H1 (cell line): ENCODE results near the gene LARP4B. TPM values are rescaled to one million over a fixed set of nuclear protein-coding genes. Genes with fewer than 3 reads are reported as not detected.

ENCODE experiments used
- BACH1 ChIP-seq: IDR thresholded peaks from 2 replicates; pipeline ENCODE4 v1.6.1; 2012; ENCODE audit warnings: low read length, improper control_type of control experiment
- CHD2 ChIP-seq: IDR thresholded peaks from 2 replicates; pipeline ENCODE4 v1.6.1; 2012; ENCODE audit warnings: low read length, improper control_type of control experiment
- EGR1 ChIP-seq: IDR thresholded peaks from 2 replicates; pipeline ENCODE4 v1.6.1; 2011; ENCODE audit warnings: low read depth, low read length, borderline replicate concordance
- FOSL1 ChIP-seq: IDR thresholded peaks from 2 replicates; pipeline ENCODE4 v1.6.1; 2011; ENCODE audit warnings: mild to moderate bottlenecking, low read depth, low read length, moderate library complexity; ENCODE audit not compliant: insufficient read depth
- RFX5 ChIP-seq: IDR thresholded peaks from 2 replicates; pipeline ENCODE4 v1.6.1; 2011; ENCODE audit warnings: low read depth, low read length, improper control_type of control experiment, borderline replicate concordance
- TAF1 ChIP-seq: IDR thresholded peaks from 2 replicates; pipeline ENCODE4 v1.6.1; 2011; ENCODE audit warnings: mild to moderate bottlenecking, low read depth, low read length
- TEAD4 ChIP-seq: IDR thresholded peaks from 2 replicates; pipeline ENCODE4 v1.6.1; 2012; ENCODE audit warnings: low read depth, low read length, inconsistent platforms, mixed read lengths
- polyA plus RNA-seq, 7 experiments: library from polyadenylated mRNA; depleted of rRNA in 3 of 7; stranded (reverse) in 5 of 7; unstranded in 2 of 7; fragments of >200 nt in 5 of 7; fragments of 200-250 nt in 2 of 7; gene quantifications; 1 replicate in 5 of 7; 2 replicates in 1 of 7; 4 replicates in 1 of 7; pipeline versions ENCODE4 v1.2.1 to v1.2.3, GENCODE V29; 2011 to 2013; ENCODE audit warnings: missing spikeins in 2 of 7, mixed read lengths in 2 of 7
- total RNA-seq: library from RNA; stranded (reverse); fragmentation: NEBNext Ultra II Directional; extraction: Animal tissue kit (Norgen Biotek cat#: 25700); gene quantifications from 2 replicates; pipeline ENCODE4 v1.2.1, GENCODE V29; 2021

Gene LARP4B
- total and polyA plus RNA-seq, 2 of the 8 experiments (the other 6 are each of a cell fraction or from before 2014, with no cell fraction given), result 20.1 to 78.6 TPM

DNA sequence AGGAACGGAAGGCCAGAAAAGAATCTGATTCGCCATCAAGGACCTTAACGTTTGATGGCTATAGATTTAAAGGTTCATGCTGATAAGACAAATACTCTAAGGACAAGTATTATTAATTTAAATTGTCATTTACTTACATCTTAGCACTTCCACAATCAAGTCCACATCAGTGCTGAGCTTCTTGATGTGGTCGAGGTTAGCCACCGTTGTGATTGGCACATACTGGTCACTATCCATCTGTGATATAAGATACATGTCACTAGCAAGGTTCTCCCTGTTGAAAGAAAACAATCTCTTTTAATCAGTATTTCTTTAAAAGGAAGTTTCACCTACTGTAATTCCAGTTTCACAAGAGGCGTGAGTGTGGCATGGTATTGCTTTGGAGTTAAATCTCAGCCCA lies 88.7 kb downstream of the LARP4B start (continued):
- TF ChIP-seq FOSL1 (no peak), RFX5 (no peak), EGR1 (no peak), CHD2 (no peak), TAF1 (no peak), TEAD4 (no peak), BACH1 (no peak)
